Omental fat pad (tissue), 4 donors: ENCODE measurements around the gene TMEM11. TPM values are rescaled to one million over a fixed set of nuclear protein-coding genes. Genes with fewer than 3 reads are reported as not detected.

Experiments used
- ATAC-seq: fragments of 150-250 bp; one replicate; pipeline ENCODE4 v1.9.1; 2016; ENCODE audit warnings: mild to moderate bottlenecking, moderate library complexity; ENCODE audit not compliant: low FRiP score
- DNase-seq: peaks from one replicate; pipeline ENCODE4 v3.0.0-alpha.2; 2019; ENCODE audit warnings: low spot score
- total RNA-seq, 4 donors: library from RNA; depleted of rRNA; stranded (reverse); fragments of >200 nt; gene quantifications; one replicate each; pipeline ENCODE4 v1.1.0, GENCODE V29; 2016
- TF ChIP-seq, protein P1 (sequence below), 3 donors: fragments of 450-650 bp; IDR thresholded peaks; one replicate each; pipeline ENCODE4 v1.5.1; 2016 to 2017; ENCODE audit warnings: antibody characterized with exemption in 3 of 3, mild to moderate bottlenecking in 3 of 3, moderate library complexity in 2 of 3

The TMEM11 gene
- total RNA-seq, 4 donors from 2014 or later = 24.9 to 41.3 (median 34.0) TPM

DNA sequence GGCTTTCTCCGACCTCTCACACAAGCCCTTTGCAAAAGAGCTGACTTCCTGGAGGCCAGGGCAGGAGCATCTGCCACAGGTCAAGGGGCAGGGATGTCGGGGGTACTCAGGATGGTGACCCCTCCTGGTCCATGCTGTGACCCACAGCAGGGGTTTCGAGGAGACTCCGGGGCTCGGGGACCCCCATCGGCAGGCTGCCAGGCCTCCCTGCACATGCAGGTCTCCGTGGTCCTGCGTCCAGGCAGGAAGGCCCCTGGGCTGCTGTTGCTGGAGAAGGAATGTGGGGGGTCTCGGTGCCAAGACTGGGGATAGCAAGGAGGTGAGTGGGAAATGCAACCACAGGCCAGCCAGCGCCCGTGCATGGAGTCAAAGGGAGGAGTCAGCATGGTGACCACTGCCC is 27.6 kb upstream of the TMEM11 start:
- ATAC-seq = no peak
- TF ChIP-seq, protein P1, sequence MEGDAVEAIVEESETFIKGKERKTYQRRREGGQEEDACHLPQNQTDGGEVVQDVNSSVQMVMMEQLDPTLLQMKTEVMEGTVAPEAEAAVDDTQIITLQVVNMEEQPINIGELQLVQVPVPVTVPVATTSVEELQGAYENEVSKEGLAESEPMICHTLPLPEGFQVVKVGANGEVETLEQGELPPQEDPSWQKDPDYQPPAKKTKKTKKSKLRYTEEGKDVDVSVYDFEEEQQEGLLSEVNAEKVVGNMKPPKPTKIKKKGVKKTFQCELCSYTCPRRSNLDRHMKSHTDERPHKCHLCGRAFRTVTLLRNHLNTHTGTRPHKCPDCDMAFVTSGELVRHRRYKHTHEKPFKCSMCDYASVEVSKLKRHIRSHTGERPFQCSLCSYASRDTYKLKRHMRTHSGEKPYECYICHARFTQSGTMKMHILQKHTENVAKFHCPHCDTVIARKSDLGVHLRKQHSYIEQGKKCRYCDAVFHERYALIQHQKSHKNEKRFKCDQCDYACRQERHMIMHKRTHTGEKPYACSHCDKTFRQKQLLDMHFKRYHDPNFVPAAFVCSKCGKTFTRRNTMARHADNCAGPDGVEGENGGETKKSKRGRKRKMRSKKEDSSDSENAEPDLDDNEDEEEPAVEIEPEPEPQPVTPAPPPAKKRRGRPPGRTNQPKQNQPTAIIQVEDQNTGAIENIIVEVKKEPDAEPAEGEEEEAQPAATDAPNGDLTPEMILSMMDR (IDR thresholded peaks at IDR 0.05) = no peak
- no peak for DNase-seq

DNA sequence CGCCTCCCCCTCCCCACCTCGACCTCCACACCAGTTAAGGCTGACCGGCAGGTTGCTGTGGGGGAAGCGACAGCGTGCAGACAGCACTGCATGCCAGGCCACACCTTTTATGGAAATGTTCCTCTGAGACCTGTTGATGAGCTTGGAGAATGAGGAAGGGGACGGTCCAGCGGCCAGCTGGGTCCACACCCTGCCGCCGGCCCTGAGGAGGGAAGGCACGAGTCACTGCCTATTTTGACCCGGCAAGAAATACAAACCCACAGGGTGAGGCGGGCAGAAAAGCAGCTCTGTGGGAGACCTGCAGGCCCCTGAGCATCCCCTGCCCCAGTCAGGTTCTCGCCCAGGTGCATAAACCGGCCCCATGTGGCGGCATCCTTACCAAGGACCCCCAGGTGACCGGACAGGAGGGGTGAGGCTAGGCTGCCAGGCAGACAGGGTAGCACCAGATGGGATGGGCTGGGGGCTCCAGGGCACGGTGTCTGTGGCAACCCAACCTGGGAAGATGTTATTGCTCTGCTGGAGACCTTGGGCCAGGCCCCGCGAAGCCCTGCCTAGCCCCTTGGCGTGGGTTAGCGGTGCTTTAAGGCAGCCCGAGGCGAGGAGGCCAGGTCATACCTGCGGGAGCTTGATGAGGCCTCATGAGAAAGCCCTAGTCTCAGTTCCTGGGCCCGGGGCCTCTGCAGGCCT is 26.6 kb upstream of the TMEM11 start:
- no peak for ATAC-seq
- TF ChIP-seq, protein P1 (IDR thresholded peaks at IDR 0.05) = no peak
- DNase-seq = no peak

DNA sequence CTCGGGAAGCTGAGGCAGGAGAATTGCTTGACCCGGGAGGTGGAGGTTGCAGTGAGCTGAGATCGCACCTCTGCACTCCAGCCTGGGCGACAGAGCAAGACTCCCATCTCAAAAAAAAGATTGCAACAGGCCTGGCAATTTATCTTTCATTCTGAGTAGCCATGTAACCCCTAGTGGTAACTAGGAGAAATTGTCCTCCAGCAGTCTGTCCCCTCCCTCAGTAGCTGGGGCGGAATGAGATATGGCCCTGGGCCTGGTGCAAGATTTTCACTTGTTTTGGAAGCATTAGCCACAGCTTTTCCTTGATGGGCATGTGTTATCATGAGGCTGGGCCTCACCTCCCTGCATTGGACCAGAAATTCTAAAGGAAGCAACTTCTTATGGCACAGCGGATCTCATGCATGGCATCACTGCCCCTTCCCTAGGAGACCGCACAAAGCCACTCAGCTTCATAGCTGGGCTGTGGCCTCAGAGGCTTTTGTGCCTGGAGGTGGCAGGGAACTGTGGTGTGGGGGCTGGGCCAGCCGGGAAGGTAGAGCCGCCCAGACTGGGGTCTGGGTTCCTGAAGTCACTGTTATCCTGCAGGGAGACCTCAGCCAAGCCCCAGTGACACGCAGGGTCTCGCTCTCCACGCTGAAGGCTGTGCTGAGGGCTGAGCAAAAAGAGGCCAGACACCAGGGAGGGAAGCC is 25.9 kb upstream of the TMEM11 start:
- DNase-seq (no peak), ATAC-seq (no peak)
- TF ChIP-seq, protein P1 (IDR thresholded peaks at IDR 0.05) = no peak

DNA sequence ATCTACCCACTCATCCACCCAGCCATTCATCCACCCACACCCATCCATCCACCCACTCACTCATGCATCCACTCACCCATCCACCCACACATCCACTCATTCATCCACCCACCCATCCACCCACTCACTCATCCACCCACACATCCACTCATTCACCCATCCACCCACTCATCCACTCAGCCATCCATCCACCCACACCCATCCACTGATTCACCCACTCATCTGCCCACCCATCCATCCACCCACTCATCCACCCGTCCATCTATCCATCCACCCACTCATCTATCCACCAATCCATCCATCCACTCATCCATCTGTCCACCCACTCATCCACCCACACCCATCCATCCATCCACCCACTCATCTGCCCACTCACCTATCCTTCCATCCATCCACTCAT is 22.0 kb upstream of the TMEM11 start:
- no peak for DNase-seq
- TF ChIP-seq, protein P1 (IDR thresholded peaks at IDR 0.05) = no peak
- ATAC-seq = no peak

DNA sequence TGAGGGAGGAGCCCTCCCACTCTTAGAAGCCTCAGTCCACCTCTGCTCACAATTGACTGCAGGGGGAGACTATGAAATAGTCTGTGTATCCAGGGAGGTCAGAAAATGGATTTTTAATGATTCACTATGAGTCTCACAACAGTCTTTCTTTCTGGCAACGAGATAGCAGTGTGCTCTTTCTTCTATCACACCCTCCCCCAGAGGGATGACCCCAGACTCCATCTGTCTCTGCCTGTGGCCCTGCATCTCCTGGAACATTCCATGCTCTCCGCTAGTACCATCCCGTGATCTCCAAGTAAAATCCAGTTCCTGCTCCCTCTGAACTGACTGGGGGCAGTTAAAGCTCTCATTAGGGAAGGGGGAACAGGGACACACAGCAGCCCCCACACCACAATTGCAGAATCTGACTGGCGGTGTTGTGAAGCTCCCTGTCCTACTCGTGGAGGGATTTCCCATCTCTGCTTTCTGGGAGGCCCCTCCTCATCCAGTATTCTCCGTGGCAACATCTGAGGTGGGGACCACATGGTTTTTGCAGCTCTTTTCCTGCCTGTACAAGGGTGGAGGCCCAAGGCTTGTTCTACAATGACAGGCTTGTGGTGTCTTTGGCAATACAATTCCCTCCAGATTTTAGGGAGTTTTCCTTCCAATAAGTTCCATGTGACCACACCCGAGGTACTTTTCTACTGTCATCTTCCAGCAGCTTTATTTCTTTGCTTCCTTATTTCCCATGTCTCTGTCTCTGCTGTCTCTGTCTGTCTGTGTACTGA is 19.8 kb upstream of the TMEM11 start:
- DNase-seq (no peak), ATAC-seq (no peak)
- TF ChIP-seq, protein P1 (IDR thresholded peaks at IDR 0.05) = no peak

DNA sequence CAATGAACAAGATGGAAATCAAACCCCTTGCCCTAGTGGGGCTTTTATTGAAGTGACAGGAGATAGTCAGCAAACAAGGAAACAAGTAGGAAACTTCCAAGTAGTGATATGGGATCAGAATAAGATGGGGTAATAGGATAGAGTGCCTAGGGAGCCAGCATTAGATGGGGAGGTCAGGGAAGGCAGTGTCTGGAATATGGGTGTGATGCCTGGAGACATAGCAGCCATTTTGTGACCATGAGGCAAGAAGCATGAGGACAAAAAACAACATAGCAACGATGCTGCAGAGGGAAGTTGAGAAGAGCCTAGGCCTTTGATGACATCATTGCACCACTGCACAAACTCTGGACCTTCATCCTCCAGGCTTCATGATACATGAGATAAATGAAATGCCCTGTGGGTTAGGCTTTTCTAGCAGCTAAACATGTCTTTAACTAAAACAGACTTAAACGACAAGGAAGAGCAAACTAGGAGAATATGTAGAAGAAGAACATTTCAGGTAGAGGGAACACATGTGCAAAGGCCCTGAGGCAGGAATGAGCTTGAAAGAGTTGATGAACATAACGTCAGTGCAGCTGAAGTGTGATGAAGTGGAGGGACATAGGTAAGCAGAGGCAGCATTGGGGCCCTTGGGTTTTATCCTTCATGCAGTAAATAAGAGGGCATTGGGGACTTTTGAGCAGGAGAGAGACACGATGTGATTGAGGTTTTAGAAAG is 18.2 kb upstream of the TMEM11 start:
- TF ChIP-seq, protein P1 (IDR thresholded peaks at IDR 0.05) = no peak
- ATAC-seq (no peak), DNase-seq (no peak)
